Measurements from ENCODE around the gene ADAMTS20. TPM values are rescaled to one million over a fixed set of nuclear protein-coding genes. Genes with fewer than 3 reads are reported as not detected.

The ADAMTS20 gene
- total RNA-seq, 1 donor from 2014 or later = not detected

DNA sequence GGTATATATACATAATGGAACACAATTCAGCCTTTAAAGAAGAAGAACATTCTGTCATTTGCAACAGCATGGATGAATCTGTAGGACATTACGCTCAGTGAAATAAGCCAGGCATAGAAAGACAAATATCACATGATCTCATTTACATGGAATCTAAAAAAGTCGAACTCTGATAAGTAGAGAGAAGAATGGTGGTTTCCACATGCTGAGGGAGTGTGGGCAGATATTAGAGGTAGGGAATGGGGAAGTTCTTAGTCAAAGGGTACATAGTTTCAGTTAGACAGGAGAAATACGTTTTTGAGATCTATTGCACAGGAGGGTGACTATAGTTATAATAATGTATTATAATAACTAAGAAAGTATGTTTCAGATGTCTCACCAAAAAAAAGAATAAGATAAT, 71.4 kb downstream of the ADAMTS20 start:
- DNase-seq (ENCODE audit: low read depth in 2 of 2) = no peak

DNA sequence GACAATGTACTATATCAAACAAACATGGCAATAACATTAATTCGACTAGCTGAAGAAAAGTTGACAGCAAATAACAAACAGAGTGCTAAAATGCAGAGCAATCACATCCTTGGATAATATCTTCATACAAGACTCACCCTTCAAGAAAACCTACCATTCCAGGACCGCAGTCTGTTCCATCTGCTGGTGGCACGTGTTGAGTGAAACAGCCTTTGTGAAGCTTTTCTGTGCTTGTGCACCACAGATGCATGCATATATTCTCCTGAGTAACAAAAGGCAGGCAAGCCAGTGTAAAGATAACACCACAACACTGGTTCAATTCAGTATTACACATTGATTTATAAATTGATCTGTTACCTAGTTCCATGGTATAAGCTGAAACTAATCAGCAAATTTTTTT, 89.3 kb downstream of the ADAMTS20 start:
- DNase-seq (ENCODE audit: low read depth in 2 of 2) = no peak

DNA sequence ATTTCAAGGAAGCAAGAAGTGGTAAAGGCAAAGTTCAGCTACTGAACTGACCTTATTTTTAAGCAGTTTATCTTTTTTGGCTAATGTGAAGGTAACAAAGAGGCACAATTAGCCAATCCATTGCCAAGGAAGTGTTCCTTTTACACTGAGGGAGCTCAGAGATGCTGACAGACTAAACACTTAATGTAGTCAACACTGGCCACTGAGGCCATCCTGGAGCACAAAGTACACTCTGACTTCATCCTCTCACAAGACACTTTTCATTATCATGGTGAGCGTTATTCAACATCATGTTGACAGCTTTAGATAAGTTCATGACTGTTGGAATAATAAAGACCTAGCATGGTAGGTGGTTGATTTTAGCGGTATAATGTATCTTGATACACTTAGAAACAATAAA, 89.9 kb downstream of the ADAMTS20 start:
- no peak for DNase-seq (ENCODE audit: low read depth in 2 of 2)

DNA sequence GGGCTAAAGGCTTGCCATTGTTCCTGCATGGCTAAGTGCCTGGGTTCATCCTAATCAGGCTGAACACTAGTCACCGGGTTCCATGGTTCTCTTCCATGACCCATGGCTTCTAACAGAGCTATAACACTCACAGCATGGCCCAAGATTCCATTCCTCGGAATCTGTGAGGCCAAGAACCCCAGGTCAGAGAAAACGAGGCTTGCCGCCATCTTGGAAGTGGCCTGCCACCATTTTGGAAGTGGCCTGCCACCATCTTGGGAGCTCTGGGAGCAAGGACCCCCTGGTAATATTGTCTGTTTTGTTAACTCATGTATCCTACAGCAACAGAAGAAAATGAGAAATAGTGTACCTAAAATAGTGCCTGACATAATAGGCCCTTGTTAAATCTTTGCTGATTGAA, 92.7 kb downstream of the ADAMTS20 start:
- DNase-seq (ENCODE audit: low read depth in 2 of 2) = no peak

DNA sequence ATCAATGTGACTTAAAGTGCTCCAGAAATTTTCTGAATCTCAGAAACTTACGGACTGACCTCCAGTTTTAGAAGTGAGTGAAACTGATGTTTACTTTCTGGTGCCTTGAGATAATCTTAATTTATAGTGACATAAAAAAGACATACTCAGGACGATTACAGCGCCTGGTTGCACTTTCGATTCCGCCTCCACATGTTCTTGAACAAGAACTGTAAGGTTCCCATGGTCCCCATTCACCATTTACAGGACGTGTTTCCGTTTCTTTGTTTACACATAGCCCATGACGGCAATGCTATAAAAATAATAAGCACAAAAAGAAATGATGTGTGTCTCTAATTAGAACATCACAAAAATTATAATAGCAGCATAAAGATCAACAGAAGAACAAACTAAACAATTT, 98.2 kb downstream of the ADAMTS20 start:
- peak in 1 of 2 donors; percentile 50 for DNase-seq (ENCODE audit: low read depth in 2 of 2)

DNA sequence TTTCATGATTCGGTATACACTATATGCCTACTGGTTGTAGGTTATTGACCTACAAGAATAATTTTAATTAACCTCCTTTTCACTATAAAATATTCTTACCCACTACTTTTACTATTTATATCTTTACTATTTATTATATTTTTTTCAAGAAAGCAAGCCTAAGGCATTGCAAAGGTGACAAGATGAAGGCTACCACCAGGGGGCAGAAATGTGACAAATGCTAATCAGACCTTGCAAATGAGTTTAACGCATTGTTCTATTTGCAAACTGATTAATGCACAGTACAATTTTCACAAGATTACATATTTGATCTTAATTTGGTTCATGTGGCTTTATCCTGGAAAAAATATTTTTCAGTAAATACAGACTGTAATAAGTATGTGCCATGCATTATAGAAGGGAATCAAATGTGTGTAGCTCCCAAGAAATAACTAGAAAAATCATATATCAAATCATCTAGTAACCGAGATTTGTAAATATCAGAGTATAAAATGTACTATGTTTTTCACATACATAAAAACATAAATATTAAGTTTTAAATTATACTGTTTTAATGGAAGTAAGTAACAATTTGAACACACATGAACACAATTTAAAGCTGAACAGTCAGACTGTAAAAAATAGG, 107.0 kb downstream of the ADAMTS20 start:
- peak; percentile 80 to 81 for DNase-seq (ENCODE audit: low read depth in 2 of 2)

DNA sequence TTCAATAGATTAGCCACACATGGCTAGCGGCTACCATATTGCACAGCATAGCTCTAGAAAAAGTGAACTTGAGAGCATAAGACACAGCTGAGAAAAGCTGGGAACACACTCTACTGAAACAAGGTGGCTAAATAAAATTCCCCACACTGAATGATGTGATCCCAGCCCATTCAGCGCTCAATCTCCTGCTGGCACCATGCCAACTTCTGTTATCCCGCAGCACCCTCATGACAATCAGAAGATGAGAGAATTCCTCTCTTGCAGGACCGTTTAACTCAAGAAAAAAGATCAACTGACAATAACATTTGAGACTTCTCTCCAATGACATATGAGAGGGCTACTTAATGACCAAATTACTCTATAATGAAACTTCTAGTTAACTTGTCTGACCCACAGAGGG, 115.4 kb downstream of the ADAMTS20 start:
- DNase-seq (ENCODE audit: low read depth in 2 of 2) = no peak

DNA sequence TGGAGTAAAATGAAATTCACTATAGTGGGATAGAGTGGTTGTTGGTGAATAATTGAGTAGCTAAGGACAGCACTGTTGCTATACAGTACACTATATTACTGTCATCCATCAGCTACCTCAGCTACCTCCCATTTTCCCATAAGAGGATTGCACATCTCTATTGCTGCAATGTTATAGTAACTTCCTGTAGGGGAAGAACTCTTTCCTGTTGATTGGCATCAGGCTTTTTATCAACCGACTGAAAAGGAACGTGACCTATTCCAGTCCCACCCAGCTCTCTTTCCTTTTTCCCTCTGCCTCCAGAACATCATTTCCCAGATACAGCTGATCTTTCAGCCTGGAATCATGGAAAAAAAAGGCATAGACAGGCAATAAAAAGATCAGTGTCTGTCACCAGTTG, 117.4 kb downstream of the ADAMTS20 start:
- DNase-seq (ENCODE audit: low read depth in 2 of 2) = peak in 1 of 2 donors; percentile 72

DNA sequence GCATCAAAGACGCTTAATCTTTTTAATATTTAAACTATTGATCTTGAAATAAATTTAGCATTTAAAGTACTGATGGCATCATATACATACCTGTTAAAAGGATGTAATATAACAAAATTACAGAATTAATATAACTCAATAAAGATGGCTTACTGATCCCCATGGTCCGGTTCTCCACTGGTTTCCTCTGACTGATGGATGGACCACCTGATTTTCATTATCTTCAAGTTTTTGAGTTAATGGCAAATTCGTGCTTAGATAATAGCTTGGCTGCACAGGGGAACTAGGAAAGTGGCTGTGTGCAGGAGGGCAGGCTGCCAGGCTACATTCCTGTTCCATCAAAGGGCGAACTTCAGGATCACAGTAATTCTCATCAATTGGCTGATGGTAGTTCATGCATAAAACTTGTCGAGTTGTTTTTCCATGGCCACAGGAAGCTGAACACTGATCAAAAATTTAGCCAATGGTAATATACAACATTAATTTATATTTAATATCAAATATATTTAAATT, 123.9 kb downstream of the ADAMTS20 start:
- DNase-seq (ENCODE audit: low read depth in 2 of 2) = peak in 1 of 2 donors; percentile 2

DNA sequence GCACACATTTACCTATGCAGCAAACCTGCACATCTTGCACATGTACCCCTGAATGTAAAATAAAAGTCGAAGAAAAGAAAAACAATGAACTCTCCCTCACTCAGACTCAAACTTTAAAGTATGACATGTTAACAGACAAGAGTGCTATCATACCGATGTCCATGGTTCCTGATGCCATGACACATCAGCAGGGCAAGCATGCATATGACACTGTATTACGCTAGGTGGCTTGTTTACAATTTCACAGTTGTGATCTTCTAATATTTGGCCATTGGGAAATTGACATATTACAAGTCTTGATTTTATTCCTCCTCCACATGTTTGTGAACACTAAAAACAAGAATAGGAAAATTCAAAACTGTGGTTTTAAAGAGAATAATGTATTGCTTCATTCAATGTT, 126.6 kb downstream of the ADAMTS20 start:
- no peak for DNase-seq (ENCODE audit: low read depth in 2 of 2)

DNA sequence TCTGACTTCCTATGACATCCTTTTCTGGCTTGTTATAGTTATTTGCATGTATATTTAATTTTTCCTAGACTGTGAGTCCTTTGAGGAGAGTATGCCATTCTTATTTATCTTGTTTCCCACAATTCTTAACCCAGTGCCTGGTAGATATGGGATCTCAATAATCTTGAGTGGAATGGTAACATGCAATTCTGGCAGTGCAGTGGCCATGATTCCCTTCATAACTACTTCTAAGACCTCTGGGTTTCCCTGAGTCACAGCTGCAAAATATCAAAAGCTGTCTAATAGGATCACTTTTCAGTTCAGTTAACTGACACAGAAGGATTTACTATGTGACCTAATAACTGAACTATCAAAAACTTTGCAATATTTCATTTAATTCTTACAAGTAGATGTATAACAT, 135.0 kb downstream of the ADAMTS20 start:
- DNase-seq (ENCODE audit: low read depth in 2 of 2) = no peak

DNA sequence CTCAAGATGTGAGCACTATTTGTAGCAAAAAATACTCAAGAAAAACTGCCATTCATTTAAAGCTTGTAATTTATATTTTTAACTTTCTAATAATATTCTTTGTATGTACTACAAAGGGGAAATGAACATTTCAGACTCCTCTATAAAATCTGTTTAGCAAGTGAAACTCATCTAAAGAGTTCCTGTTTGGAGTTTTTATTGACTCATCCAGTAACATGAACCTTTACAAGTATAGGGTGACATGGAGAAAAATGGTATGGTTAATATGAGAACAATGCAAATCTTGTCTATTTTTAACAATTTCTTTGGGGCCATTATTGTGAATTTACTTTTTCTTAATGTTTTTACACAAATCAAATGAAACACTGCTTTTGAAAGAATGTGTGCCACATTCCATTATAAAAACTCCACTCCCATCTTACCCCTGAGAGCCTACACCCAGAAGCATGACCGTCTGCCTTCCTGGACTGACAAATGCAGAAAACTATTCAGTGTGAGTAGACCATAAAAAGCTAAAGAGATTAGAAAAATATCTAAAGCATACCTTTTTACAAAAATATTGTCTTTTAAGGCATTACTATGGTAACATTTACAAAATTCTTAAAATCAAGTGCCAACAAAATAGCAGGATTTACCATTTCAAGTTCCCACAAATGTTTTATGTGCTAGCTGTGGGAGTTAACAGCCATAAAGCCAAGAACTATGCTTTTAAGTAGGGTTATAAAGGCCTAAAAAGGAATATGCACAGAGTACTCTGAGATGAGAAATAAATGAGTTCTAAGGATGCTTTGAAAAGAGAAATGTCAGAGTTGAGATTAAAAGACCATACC, 144.0 kb downstream of the ADAMTS20 start:
- DNase-seq (ENCODE audit: low read depth in 2 of 2) = no peak

DNA sequence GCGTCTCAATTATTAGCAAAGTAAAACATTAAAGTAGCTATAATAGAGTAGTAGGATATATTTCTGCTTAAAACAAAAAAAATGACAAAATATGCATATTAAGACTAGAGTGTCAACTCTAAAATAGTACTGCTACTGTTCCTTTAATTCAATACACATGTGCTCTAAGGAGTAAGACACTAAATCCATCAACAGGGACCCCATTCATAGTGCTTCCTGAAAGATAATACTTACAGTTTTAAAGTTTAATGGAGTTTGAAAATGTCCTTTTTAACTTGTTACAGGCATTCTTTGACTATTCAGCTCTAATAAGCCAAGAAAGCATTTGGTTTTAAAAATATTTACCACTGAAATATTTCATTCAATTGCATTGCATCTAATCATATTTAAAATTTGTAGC, 145.2 kb downstream of the ADAMTS20 start:
- DNase-seq (ENCODE audit: low read depth in 2 of 2) = no peak

DNA sequence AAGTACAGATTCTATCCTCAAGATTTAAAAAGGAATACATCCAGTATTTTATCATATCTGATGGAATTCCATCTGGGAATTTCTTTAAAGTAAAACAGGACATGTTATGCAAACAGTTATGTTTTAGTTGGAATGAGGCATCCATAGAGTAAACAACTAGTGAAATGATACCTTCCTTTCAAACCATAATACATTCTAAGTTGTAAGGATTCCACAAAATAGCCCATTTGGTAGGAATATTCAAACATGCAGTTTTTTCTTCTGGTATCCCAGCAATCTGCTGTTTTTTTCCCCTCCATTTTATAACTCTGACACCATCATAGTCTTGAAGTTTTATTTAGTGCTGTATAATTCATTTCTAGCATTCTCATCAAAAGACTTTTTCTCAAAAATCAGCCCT, 149.6 kb downstream of the ADAMTS20 start:
- no peak for DNase-seq (ENCODE audit: low read depth in 2 of 2)

DNA sequence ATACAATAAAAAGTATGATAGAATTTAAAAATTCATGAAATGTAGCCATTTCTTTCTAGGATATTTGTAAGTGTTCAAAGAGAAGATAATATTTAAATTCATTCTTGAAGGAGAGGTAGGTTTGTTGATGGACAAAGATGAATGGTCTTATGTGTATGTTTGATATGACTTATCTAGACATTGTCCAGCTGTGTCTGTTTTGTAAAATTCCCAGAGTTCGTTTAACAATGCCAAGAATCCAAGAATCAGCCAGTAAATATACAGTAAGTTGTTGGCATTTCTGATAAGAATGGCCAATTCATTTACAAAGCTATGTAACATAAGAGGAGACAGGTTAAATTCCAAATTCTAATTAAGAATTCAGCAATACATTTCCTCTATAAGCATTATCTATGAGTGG, 150.9 kb downstream of the ADAMTS20 start:
- no peak for DNase-seq (ENCODE audit: low read depth in 2 of 2)

DNA sequence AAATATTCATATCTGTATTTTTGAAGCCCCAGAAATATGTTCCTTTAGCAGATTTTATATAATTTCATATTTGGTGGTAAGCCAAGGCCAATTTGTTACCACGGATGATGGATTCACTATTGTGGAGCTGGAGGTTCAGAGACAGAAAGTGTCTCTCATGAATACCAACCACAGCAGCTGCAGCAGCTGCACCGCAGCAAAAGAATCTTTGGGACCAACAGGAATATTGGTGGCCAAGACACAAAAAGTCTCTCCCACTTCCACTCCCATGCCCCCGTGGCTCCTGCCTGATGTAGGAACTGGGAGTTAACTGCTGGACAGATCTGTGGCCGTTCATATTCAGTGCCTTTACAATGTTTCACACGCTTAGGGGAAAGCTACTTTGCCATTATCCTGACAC, 155.3 kb downstream of the ADAMTS20 start:
- DNase-seq (ENCODE audit: low read depth in 2 of 2) = no peak

DNA sequence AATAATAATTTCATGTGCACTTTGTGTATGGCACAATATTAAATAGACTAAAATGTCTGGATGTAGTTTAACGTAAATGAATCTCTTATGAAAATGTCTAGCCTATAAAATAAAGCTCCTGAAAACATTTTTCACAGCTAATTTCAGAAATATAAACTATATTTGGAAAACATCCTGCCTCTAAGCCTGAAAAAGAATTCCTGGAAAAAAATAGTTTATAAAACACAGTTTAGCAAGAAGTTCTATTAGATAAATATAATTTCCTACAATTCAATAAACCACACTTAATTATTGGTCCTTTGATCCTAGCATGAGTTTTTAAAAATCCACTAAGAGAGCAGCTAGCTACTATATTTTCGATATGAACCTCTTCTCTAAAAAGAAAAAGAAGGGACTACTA, 159.9 kb downstream of the ADAMTS20 start:
- no peak for DNase-seq (ENCODE audit: low read depth in 2 of 2)

DNA sequence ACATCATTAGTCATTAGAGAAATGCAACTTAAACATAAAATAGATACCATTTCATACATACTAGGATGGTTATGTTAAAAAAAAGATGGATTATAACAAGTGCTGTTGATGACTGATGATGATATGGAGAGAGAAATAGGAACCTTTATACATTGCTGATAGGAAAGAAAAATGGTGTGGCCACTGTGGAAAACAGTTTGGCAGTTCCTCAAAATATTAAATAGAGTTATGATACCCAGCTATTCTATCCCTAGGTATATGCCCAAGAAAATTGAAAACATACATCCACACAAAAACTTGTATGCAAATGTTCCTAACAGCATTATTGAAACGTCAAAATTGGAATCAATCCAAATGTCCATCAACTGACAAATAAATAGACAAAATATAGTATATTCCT, 170.1 kb downstream of the ADAMTS20 start:
- no peak for DNase-seq (ENCODE audit: low read depth in 2 of 2)

DNA sequence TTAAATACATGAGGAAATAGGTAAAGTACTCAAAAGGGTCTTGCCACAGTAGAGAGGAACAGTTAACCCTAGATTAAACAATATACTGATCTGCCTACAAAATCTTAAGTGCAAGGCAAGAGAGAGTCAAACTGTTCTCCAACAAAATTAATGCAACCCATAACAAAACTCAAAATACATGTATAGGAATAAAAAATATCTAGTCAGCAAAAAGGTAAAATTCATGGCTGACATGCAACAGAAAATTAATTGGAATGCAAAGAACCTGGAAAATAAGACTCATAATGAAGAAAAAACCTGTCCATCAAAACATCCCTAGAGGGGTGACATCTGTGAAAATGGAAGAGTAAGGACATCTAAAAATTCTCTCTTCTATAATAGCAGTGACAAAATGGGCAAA, 173.6 kb downstream of the ADAMTS20 start:
- no peak for DNase-seq (ENCODE audit: low read depth in 2 of 2)

DNA sequence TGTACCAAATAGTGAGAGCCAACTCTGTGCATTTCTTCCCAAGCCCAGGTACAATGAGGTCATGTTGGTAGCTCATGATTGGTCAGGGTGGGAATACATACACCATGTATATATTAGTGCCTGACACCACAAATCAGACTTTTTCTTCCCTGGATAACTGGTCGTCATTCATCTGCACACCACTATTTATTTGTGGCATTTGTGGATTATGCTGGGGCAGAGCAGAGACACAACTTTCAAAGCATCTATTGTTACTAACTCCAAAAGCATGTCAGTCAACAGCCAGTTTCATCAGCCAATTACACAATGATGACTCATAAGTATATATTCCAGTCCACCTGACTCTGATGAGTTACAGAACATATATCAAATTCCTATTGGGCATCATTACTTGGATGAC, 181.7 kb downstream of the ADAMTS20 start:
- no peak for DNase-seq (ENCODE audit: low read depth in 2 of 2)

DNA sequence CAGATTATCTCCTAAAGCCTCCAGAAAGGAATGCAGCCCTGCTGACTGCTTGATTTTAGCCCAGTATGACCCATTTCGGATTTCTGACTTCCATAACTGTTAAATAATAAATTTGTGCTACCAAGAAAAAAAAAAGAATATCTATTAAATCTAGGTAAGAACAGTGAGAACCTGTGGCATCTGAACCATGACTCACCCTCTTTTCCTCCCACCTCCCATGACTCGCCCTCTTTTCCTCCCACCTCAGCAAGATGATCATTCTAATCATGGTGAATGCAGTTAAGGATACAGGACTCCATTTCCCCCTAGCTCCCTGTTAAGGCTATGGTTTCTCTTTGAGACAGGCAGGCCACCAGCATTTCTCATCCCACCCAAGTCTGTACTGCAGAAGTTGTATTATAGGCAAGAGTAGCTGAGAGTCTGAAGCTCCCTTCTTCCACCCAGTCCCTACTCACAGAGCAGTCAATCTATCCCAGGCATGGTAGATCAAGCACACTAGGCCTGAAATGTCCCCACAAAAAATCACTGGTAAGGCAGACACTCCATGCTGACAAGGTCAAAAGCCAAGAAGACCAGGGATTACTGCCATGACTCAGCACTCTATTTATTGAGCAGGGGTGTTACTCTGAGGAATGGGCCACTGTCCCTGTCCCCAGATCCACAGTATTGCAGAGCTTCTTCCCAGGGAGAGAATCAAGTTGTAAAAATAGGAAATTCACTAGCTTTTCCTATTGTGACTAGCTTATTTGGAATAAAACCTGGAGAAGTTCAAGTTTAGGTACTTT, 188.9 kb downstream of the ADAMTS20 start:
- no peak for DNase-seq (ENCODE audit: low read depth in 2 of 2)

DNA sequence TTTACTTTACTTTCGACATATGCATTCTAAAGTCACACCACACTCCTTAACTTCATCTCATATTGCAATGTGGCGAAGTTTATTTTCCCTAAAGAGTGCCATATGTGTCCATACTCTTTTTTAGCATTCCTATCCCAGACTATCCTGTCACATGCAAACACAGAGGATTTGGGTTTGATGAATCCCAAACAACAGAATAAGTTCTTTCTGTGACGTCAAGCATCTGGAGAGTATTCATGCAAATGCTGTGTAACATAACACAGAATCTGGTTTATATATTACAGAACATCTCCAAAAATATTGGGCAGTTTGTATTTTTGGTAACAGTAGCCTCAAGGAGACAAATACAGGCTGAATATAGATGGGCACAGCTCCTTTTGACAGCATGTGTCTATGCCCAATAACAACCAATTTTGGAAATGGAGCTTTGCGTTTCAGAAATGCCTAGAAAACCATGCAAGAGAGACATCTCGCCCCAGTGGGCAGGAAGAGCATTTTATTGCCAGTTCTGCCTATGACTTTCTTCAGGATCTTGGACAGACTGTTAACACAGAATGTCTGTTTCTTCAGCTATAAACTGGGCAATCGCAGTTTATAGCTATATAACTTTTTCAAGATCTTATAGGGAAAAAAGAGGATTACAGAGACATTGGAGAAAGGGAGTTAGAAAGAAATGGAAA, 190.8 kb downstream of the ADAMTS20 start:
- no peak for DNase-seq (ENCODE audit: low read depth in 2 of 2)

Data from lung microvascular endothelial cell (primary cell).